ENCODE results near the gene NQO2. TPM values are rescaled to one million over a fixed set of nuclear protein-coding genes. Genes with fewer than 3 reads are reported as not detected.

Gene NQO2
- polyA plus RNA-seq, 1 donor from 2014 or later: 33.2 TPM

DNA sequence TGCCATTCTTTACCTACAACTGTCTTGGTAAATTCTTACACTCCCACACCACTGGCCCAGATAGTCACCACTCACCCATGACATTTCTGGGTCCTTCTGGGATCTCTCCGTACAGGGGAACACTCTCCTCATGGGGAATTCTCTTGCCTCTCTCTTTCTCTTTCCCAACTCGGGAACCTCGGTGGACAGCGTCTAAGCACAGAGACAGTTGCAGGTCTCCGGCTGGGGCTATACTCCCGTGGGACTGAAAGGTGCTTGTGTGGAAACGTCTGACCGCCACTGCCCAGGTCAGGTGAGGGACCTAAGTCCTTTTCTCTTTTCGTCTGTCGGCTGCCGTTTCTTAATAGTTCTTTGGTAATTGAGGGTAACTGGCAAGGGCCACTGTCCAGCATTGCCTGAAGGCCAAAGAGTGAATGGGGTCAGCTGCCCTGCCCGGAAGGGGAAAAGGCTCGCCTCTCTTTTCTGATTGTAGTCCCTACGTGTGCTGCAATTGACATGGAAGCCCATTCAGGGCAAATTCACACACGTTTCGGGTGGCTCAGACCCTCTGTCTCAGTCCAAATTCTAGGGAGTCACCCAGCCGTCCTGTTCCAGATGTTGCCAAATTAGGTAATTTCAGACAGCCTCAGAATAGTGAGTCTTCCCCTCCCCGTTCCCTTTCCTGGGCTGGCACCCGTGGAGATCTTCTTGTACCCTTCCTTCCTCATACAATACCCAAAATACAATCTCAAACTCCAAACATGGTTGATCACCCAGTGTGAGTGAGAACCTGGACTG lies 37.4 kb downstream of the NQO2 start:
- Histone ChIP-seq H3K9me3 (ENCODE audit: low read length) (no peaks in the 10 kb centered on the region), H3K9me2 (ENCODE audit: insufficient read depth, low read length) (no peaks in the 10 kb centered on the region), H3K9ac (ENCODE audit: low read length) (no peak overlapping the region), H3K27ac (ENCODE audit: low read length) (no peak overlapping the region), H3K4me3 (ENCODE audit: low read length) (no peak overlapping the region), H2AFZ (ENCODE audit: low read depth, low read length) (no peak overlapping the region), H3K4me2 (ENCODE audit: low read length) (no peak overlapping the region), H3K79me2 (replicated peaks; ENCODE audit: insufficient read depth, low read length) (no peaks in the 10 kb centered on the region), H4K20me1 (ENCODE audit: insufficient read depth) (no peaks in the 10 kb centered on the region), H3K36me3 (ENCODE audit: insufficient read depth, low read length) (no peaks in the 10 kb centered on the region), H3K27me3 (ENCODE audit: insufficient read depth, low read depth, low read length) (no peaks in the 10 kb centered on the region), H3F3A (ENCODE audit: insufficient read depth, low read length, poor library complexity, severe bottlenecking) (no peaks in the 10 kb centered on the region)
- TF ChIP-seq MXI1 (conservative IDR thresholded peaks at IDR 0.05; ENCODE audit: poor library complexity, severe bottlenecking) (no peak), SMC3 (conservative IDR thresholded peaks at IDR 0.05; ENCODE audit: poor library complexity) (no peak), EP300 (conservative IDR thresholded peaks at IDR 0.05; ENCODE audit: poor library complexity, severe bottlenecking) (no peak), TAF1 (IDR thresholded peaks at IDR 0.05; ENCODE audit: low read depth) (no peak), POLR2AphosphoS5 (IDR thresholded peaks at IDR 0.05) (no peak), EZH2 (IDR thresholded peaks at IDR 0.05; ENCODE audit: borderline replicate concordance, insufficient read depth, low read length, poor library complexity, severe bottlenecking) (no peak), RAD21 (conservative IDR thresholded peaks at IDR 0.05) (no peak)
- TF ChIP-seq, protein P1, sequence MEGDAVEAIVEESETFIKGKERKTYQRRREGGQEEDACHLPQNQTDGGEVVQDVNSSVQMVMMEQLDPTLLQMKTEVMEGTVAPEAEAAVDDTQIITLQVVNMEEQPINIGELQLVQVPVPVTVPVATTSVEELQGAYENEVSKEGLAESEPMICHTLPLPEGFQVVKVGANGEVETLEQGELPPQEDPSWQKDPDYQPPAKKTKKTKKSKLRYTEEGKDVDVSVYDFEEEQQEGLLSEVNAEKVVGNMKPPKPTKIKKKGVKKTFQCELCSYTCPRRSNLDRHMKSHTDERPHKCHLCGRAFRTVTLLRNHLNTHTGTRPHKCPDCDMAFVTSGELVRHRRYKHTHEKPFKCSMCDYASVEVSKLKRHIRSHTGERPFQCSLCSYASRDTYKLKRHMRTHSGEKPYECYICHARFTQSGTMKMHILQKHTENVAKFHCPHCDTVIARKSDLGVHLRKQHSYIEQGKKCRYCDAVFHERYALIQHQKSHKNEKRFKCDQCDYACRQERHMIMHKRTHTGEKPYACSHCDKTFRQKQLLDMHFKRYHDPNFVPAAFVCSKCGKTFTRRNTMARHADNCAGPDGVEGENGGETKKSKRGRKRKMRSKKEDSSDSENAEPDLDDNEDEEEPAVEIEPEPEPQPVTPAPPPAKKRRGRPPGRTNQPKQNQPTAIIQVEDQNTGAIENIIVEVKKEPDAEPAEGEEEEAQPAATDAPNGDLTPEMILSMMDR (IDR thresholded peaks at IDR 0.05; ENCODE audit: poor library complexity, severe bottlenecking): no peak
- TF ChIP-seq, protein P2, sequence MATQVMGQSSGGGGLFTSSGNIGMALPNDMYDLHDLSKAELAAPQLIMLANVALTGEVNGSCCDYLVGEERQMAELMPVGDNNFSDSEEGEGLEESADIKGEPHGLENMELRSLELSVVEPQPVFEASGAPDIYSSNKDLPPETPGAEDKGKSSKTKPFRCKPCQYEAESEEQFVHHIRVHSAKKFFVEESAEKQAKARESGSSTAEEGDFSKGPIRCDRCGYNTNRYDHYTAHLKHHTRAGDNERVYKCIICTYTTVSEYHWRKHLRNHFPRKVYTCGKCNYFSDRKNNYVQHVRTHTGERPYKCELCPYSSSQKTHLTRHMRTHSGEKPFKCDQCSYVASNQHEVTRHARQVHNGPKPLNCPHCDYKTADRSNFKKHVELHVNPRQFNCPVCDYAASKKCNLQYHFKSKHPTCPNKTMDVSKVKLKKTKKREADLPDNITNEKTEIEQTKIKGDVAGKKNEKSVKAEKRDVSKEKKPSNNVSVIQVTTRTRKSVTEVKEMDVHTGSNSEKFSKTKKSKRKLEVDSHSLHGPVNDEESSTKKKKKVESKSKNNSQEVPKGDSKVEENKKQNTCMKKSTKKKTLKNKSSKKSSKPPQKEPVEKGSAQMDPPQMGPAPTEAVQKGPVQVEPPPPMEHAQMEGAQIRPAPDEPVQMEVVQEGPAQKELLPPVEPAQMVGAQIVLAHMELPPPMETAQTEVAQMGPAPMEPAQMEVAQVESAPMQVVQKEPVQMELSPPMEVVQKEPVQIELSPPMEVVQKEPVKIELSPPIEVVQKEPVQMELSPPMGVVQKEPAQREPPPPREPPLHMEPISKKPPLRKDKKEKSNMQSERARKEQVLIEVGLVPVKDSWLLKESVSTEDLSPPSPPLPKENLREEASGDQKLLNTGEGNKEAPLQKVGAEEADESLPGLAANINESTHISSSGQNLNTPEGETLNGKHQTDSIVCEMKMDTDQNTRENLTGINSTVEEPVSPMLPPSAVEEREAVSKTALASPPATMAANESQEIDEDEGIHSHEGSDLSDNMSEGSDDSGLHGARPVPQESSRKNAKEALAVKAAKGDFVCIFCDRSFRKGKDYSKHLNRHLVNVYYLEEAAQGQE (IDR thresholded peaks at IDR 0.05; ENCODE audit: borderline replicate concordance): no peak

DNA sequence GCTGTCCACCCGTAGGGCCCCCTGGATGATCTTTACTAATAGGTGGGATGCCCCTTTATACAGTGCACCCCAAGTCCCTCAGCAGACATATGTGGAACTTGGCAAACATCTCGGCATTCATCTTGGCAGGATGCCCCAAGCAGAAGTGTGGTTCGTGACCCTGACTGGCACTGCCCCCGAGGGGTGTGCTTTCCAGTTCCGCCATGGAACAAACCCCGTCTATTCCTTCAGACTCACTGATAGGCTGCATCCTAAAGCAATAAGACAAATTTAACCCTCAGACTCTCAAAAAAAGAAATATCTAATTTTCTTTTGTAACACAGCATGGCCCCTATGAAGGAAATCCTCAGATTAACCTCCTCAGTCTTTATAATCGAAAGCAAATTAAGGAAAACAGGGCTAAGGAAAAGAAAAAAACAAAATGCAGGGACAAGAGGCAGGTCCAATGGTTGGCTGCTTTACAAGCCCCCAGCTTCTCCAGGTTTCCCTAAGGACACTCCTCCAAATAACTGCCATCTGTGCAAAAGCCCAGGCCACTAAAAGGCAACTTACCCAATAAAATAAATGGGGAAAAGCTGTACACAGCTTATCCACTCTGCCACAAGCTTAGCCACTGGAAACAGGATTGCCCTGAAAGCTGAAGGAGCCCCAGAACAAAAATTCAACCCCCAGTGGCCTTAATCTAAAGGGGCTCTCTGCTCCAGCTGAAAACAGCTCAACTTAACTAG lies 38.1 kb downstream of the NQO2 start:
- Histone ChIP-seq H3K27me3 (ENCODE audit: insufficient read depth, low read depth, low read length) (no peaks in the 10 kb centered on the region), H3K9me2 (ENCODE audit: insufficient read depth, low read length) (no peaks in the 10 kb centered on the region), H3K9me3 (ENCODE audit: low read length) (no peaks in the 10 kb centered on the region), H3K36me3 (ENCODE audit: insufficient read depth, low read length) (no peaks in the 10 kb centered on the region), H4K20me1 (ENCODE audit: insufficient read depth) (no peaks in the 10 kb centered on the region), H3K9ac (ENCODE audit: low read length) (no peak overlapping the region), H3K4me2 (ENCODE audit: low read length) (no peak overlapping the region), H3F3A (ENCODE audit: insufficient read depth, low read length, poor library complexity, severe bottlenecking) (no peaks in the 10 kb centered on the region), H2AFZ (ENCODE audit: low read depth, low read length) (no peak overlapping the region), H3K27ac (ENCODE audit: low read length) (no peak overlapping the region), H3K79me2 (replicated peaks; ENCODE audit: insufficient read depth, low read length) (no peaks in the 10 kb centered on the region), H3K4me3 (ENCODE audit: low read length) (no peak overlapping the region)
- TF ChIP-seq TAF1 (IDR thresholded peaks at IDR 0.05; ENCODE audit: low read depth): no peak
- no peak for TF ChIP-seq MXI1 (conservative IDR thresholded peaks at IDR 0.05; ENCODE audit: poor library complexity, severe bottlenecking)
- TF ChIP-seq, protein P2 (IDR thresholded peaks at IDR 0.05; ENCODE audit: borderline replicate concordance): no peak
- TF ChIP-seq, protein P1 (IDR thresholded peaks at IDR 0.05; ENCODE audit: poor library complexity, severe bottlenecking): no peak
- TF ChIP-seq EZH2 (IDR thresholded peaks at IDR 0.05; ENCODE audit: borderline replicate concordance, insufficient read depth, low read length, poor library complexity, severe bottlenecking): no peak
- no peak for TF ChIP-seq SMC3 (conservative IDR thresholded peaks at IDR 0.05; ENCODE audit: poor library complexity)
- no peak for TF ChIP-seq POLR2AphosphoS5 (IDR thresholded peaks at IDR 0.05)
- TF ChIP-seq EP300 (conservative IDR thresholded peaks at IDR 0.05; ENCODE audit: poor library complexity, severe bottlenecking): no peak
- TF ChIP-seq RAD21 (conservative IDR thresholded peaks at IDR 0.05): no peak

Data from neural cell (in vitro differentiated cells).